Loucy (cell line): Measurements from ENCODE around the gene SAMD7.

ENCODE experiments used
- EZH2phosphoT487 ChIP-seq: fragments of 200-600 bp; IDR thresholded peaks from 2 replicates; pipeline ENCODE4 v1.6.1; 2018; ENCODE audit warnings: antibody characterized with exemption, mild to moderate bottlenecking, moderate library complexity, borderline replicate concordance
- TF ChIP-seq, protein P1 (sequence below): fragments of 200-600 bp; sonication (generic); conservative IDR thresholded peaks from 2 replicates; pipeline ENCODE4 v1.5.1; 2014; ENCODE audit warnings: mild to moderate bottlenecking, antibody characterized with exemption, low read length

DNA sequence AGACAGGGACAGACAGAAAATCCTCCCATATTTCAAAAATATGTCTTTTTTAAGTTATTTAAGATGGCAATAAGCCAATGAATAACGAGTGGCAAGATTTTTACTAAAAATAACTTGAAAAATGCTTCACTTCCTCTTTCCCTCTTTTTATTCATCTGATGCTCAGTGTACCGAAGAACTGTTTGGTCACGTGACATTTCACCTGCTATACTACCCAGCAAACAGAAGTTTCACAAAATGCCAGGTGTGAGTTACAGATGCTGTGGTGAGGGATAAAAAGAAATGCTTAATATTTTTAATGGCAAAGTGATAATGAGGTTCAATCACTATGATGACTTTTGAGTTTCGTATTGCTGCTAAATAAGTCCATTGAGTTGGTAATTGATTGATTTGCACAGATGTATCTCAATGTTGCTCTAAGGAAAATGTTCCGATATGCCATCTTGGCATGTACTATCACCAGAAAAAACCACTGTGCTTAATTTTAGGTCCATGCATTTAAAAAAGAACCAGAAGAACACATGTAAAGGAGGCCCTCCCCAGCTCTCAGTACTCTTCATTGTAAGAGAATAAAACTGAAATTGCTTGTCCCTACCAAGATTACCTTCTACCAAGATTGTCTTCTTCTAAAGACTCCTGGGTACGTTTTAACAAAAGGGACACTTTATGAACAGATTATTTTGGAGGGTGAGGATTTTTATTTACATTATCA lies 29.3 kb downstream of the SAMD7 start:
- TF ChIP-seq, protein P1, sequence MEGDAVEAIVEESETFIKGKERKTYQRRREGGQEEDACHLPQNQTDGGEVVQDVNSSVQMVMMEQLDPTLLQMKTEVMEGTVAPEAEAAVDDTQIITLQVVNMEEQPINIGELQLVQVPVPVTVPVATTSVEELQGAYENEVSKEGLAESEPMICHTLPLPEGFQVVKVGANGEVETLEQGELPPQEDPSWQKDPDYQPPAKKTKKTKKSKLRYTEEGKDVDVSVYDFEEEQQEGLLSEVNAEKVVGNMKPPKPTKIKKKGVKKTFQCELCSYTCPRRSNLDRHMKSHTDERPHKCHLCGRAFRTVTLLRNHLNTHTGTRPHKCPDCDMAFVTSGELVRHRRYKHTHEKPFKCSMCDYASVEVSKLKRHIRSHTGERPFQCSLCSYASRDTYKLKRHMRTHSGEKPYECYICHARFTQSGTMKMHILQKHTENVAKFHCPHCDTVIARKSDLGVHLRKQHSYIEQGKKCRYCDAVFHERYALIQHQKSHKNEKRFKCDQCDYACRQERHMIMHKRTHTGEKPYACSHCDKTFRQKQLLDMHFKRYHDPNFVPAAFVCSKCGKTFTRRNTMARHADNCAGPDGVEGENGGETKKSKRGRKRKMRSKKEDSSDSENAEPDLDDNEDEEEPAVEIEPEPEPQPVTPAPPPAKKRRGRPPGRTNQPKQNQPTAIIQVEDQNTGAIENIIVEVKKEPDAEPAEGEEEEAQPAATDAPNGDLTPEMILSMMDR, result no peak
- no peak for TF ChIP-seq EZH2phosphoT487
